ENCODE data around the gene UVRAG. TPM values are rescaled to one million over a fixed set of nuclear protein-coding genes. Genes with fewer than 3 reads are reported as not detected.

The UVRAG gene
- total and polyA plus RNA-seq, 2 of the 13 experiments (the other 11 are each of a cell fraction or from before 2014, with no cell fraction given) = 9.7 to 17.3 TPM

DNA sequence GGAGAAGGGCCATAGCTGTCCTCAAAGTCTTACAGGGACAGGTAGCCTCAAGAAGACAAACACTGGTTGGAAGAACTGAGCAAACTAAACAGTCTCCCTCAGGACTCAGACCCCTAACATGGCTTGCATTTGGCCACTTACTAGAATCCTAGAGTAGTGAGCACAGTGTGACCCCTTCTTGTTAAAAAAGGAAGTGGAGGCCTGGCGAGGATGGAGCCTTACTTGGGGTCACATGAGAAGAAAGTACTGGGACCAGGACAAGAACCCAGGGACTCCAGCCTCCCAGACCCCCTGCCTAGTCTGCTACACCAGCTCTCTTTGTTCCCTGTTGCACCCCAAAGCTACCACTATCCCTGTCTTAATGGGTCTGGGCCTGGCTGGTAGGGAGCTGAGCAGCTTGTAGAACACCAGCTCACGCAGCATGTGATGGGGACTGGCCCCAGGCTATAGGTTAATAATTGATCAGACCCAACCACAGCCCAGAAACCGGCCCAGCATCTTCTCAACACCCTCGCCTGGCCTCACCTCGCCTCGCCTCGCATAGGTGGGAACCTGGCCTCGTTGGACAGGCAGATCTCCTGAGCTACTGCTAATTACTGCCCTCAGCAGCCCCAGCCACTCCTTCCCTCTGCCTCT lies 28.8 kb upstream of the UVRAG start (continued):
- TF ChIP-seq, protein P1, sequence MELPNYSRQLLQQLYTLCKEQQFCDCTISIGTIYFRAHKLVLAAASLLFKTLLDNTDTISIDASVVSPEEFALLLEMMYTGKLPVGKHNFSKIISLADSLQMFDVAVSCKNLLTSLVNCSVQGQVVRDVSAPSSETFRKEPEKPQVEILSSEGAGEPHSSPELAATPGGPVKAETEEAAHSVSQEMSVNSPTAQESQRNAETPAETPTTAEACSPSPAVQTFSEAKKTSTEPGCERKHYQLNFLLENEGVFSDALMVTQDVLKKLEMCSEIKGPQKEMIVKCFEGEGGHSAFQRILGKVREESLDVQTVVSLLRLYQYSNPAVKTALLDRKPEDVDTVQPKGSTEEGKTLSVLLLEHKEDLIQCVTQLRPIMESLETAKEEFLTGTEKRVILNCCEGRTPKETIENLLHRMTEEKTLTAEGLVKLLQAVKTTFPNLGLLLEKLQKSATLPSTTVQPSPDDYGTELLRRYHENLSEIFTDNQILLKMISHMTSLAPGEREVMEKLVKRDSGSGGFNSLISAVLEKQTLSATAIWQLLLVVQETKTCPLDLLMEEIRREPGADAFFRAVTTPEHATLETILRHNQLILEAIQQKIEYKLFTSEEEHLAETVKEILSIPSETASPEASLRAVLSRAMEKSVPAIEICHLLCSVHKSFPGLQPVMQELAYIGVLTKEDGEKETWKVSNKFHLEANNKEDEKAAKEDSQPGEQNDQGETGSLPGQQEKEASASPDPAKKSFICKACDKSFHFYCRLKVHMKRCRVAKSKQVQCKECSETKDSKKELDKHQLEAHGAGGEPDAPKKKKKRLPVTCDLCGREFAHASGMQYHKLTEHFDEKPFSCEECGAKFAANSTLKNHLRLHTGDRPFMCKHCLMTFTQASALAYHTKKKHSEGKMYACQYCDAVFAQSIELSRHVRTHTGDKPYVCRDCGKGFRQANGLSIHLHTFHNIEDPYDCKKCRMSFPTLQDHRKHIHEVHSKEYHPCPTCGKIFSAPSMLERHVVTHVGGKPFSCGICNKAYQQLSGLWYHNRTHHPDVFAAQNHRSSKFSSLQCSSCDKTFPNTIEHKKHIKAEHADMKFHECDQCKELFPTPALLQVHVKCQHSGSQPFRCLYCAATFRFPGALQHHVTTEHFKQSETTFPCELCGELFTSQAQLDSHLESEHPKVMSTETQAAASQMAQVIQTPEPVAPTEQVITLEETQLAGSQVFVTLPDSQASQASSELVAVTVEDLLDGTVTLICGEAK (IDR thresholded peaks at IDR 0.05) = no peak
- TF ChIP-seq, protein P1 (CRISPR knock-in tag; IDR thresholded peaks at IDR 0.05) = 0 out of 2 replicates have a peak, but pooled peaks have one; percentile 24
- TF ChIP-seq YY1 (IDR thresholded peaks at IDR 0.05; ENCODE audit: insufficient read depth, insufficient replicate concordance, low read depth, low read length) = peak; percentile 27
- TF ChIP-seq ZNF891 (CRISPR knock-in tag; IDR thresholded peaks at IDR 0.05) = peak; percentile 73; the same call in 1 of the 2 replicates
- TF ChIP-seq NR3C1 (CRISPR knock-in tag; IDR thresholded peaks at IDR 0.05) = no peak
- TF ChIP-seq RELA (CRISPR knock-in tag; IDR thresholded peaks at IDR 0.05) = peak; percentile 29; the same call in 1 of the 2 replicates
- TF ChIP-seq, protein P2, sequence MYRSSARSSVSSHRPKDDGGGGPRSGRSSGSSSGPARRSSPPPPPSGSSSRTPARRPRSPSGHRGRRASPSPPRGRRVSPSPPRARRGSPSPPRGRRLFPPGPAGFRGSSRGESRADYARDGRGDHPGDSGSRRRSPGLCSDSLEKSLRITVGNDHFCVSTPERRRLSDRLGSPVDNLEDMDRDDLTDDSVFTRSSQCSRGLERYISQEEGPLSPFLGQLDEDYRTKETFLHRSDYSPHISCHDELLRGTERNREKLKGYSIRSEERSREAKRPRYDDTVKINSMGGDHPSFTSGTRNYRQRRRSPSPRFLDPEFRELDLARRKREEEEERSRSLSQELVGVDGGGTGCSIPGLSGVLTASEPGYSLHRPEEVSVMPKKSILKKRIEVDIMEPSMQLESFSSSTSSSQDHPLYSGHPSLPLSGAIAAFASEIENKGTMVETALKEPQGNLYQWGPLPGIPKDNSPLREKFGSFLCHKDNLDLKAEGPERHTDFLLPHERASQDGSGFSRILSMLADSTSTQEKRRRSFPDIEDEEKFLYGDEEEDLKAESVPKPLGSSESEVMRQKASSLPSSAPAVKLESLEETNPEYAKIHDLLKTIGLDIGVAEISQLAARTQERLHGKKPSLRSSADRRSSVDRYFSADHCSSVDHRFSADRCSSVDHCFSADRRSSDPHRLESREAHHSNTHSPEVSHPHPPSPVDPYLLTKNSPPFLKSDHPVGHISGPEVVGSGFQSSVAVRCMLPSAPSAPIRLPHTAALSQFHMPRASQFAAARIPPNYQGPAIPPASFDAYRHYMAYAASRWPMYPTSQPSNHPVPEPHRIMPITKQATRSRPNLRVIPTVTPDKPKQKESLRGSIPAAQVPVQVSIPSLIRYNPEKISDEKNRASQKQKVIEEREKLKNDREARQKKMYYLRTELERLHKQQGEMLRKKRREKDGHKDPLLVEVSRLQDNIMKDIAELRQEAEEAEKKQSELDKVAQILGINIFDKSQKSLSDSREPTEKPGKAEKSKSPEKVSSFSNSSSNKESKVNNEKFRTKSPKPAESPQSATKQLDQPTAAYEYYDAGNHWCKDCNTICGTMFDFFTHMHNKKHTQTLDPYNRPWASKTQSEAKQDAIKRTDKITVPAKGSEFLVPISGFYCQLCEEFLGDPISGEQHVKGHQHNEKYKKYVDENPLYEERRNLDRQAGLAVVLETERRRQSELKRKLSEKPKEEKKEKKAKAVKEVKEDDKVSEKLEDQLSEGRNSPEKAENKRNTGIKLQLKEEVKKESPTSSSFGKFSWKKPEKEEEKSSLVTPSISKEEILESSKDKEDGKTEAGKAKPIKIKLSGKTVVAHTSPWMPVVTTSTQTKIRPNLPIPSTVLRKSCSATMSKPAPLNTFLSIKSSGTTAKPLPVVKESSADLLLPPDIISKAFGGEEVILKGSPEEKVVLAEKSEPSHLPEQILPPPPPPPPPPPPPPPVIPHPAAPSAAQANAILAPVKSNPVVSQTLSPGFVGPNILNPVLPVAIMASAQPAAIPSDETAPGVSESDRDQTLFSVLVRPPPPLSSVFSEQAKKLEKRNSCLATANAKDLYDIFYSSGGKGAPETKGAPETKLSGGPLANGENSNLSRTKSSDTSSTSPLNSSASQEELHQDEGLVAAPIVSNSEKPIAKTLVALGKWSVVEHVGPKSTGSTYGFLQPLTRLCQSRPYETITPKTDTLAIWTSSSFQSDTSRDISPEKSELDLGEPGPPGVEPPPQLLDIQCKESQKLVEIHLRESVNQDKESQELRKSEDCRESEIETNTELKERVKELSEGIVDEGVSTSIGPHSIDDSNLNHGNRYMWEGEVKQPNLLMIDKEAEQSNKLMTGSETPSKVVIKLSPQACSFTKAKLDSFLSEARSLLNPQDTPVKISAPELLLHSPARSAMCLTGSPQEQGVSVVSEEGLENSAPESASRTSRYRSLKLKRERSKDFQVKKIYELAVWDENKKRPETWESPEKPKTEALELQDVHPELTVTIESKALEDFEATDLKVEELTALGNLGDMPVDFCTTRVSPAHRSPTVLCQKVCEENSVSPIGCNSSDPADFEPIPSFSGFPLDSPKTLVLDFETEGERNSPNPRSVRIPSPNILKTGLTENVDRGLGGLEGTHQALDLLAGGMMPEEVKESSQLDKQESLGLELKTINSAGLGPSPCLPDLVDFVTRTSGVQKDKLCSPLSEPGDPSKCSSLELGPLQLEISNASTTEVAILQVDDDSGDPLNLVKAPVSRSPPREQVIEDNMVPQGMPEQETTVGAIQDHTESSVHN (CRISPR knock-in tag; IDR thresholded peaks at IDR 0.05) = no peak
- TF ChIP-seq SALL1 (CRISPR knock-in tag; IDR thresholded peaks at IDR 0.05) = peak; percentile 71
- TF ChIP-seq, protein P3, sequence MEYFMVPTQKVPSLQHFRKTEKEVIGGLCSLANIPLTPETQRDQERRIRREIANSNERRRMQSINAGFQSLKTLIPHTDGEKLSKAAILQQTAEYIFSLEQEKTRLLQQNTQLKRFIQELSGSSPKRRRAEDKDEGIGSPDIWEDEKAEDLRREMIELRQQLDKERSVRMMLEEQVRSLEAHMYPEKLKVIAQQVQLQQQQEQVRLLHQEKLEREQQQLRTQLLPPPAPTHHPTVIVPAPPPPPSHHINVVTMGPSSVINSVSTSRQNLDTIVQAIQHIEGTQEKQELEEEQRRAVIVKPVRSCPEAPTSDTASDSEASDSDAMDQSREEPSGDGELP (IDR thresholded peaks at IDR 0.05; ENCODE audit: borderline replicate concordance, low read depth) = no peak
- no peak for TF ChIP-seq ZNF136 (CRISPR knock-in tag; IDR thresholded peaks at IDR 0.05; ENCODE audit: low read depth)
- no peak for TF ChIP-seq MIER3 (CRISPR knock-in tag; IDR thresholded peaks at IDR 0.05; ENCODE audit: borderline replicate concordance)

Measured in HepG2 (cell line).